HepG2 (cell line): ENCODE measurements around the gene MPIG6B. TPM values are rescaled to one million over a fixed set of nuclear protein-coding genes. Genes with fewer than 3 reads are reported as not detected.

Experiments used
- CREM ChIP-seq, 2 experiments: sonication (generic) in 1 of 2; formaldehyde crosslinking in 1 of 2; IDR thresholded peaks; 2 replicates each; pipeline versions ENCODE4 v1.4.0 to v1.6.1; 2016 to 2020; ENCODE audit warnings: antibody characterized with exemption in 1 of 2, mild to moderate bottlenecking in 1 of 2, missing genetic modification reagents in 1 of 2
- ETV5 ChIP-seq: IDR thresholded peaks from 2 replicates; pipeline ENCODE4 v1.6.1; 2018; ENCODE audit warnings: missing biosample characterization, missing genetic modification reagents, inconsistent platforms, borderline replicate concordance
- HIVEP1 ChIP-seq: sonication (generic); formaldehyde crosslinking; IDR thresholded peaks from 2 replicates; pipeline ENCODE4 v1.4.0; 2020; ENCODE audit warnings: mild to moderate bottlenecking, missing genetic modification reagents
- NCOA2 ChIP-seq: sonication (generic); formaldehyde crosslinking; IDR thresholded peaks from 2 replicates; pipeline ENCODE4 v1.8.0; 2022; ENCODE audit warnings: inconsistent platforms
- TCF7 ChIP-seq: sonication (generic); IDR thresholded peaks from 2 replicates; pipeline ENCODE4 v1.6.1; 2016; ENCODE audit warnings: antibody characterized with exemption, low read depth
- ZBTB38 ChIP-seq: sonication (generic); formaldehyde crosslinking; IDR thresholded peaks from 2 replicates; pipeline ENCODE4 v1.5.1; 2020; ENCODE audit warnings: mild to moderate bottlenecking, missing genetic modification reagents
- ZNF333 ChIP-seq: sonication (generic); formaldehyde crosslinking; IDR thresholded peaks from 2 replicates; pipeline ENCODE4 v1.4.0; 2020; ENCODE audit warnings: mild to moderate bottlenecking, missing genetic modification reagents, borderline replicate concordance
- polyA plus RNA-seq, 8 experiments: library from polyadenylated mRNA; depleted of rRNA in 3 of 8; stranded (reverse) in 7 of 8; unstranded in 1 of 8; fragments of >200 nt; fragmentation: Illumina TruSeq in 4 of 8; extraction: Trizol in 4 of 8; gene quantifications; 2 replicates each; pipeline versions ENCODE4 v1.2.1 to v1.2.3, GENCODE V29; 2011 to 2016; ENCODE audit warnings: low read depth in 4 of 8, missing spikeins in 1 of 8, mixed read lengths in 1 of 8; ENCODE audit not compliant: insufficient read depth in 1 of 8
- total RNA-seq, 5 experiments: library from RNA; depleted of rRNA; stranded (reverse); fragments of >200 nt; fragmentation: Illumina TruSeq; extraction: Trizol; gene quantifications; 2 replicates each; pipeline ENCODE4 v1.2.3, GENCODE V29; 2016; ENCODE audit warnings: low read depth in 1 of 5
- TF ChIP-seq, protein P1 (sequence below): sonication (generic); formaldehyde crosslinking; IDR thresholded peaks from 2 replicates; pipeline ENCODE4 v1.8.1; 2023; ENCODE audit warnings: missing genetic modification reagents, inconsistent platforms, borderline replicate concordance
- TF ChIP-seq, protein P2 (sequence below): sonication (generic); formaldehyde crosslinking; IDR thresholded peaks from 2 replicates; pipeline ENCODE4 v1.4.0; 2020; ENCODE audit warnings: mild to moderate bottlenecking, missing genetic modification reagents
- TF ChIP-seq, protein P3 (sequence below): sonication (generic); formaldehyde crosslinking; IDR thresholded peaks from 2 replicates; pipeline ENCODE4 v1.4.0; 2020; ENCODE audit warnings: mild to moderate bottlenecking, missing genetic modification reagents
- TF ChIP-seq, protein P4 (sequence below): sonication (generic); formaldehyde crosslinking; IDR thresholded peaks from 2 replicates; pipeline ENCODE4 v1.4.0; 2020; ENCODE audit warnings: mild to moderate bottlenecking, missing genetic modification reagents
- TF ChIP-seq, protein P5 (sequence below): sonication (generic); formaldehyde crosslinking; IDR thresholded peaks from 2 replicates; pipeline ENCODE4 v1.9.0; 2022; ENCODE audit warnings: missing genetic modification reagents, mild to moderate bottlenecking, borderline replicate concordance

The MPIG6B gene
- total and polyA plus RNA-seq, 2 of the 13 experiments (the other 11 are each of a cell fraction or from before 2014, with no cell fraction given): not detected

DNA sequence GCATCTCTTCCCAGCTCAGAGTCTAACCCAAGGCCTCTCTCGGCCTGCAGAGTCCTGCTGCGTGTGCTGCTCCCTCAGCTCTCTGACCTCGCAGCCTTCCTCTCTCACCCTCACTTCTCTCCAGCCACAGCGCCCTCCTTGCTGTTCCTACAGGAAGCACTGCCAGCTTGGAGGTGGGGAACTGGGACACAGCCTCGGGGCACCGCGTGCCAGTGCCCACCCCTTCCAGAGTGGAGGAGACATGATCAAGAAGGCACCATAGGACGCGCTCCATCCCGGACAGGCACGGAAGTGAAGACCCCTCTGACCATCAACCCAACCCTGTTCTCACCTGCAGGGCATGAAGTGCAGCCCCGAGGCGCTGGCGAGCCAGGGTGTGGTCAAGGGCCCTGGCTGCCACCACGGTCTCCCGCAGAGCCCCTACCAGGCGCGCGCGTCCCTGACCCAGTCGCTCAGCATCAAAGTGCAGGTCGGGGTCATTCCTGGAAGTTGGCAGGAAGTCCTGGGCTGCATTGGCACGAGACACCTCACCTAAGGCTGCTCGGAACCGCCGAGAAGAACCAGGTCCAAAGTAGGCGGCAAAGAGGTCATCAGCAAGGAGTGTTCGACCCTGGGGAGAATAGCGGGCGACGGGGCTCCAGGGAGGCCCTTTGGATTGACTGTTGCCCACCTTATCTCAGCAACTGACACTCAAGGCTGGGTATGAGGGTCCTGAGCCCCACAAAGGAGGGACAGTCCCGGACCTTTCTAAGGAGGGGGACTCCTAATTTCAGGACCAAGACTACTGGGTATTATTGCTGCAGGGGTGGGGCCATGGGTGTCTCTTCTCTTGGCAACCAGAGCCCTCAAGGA, 52.7 kb downstream of the MPIG6B start (continued):
- TF ChIP-seq, protein P1, sequence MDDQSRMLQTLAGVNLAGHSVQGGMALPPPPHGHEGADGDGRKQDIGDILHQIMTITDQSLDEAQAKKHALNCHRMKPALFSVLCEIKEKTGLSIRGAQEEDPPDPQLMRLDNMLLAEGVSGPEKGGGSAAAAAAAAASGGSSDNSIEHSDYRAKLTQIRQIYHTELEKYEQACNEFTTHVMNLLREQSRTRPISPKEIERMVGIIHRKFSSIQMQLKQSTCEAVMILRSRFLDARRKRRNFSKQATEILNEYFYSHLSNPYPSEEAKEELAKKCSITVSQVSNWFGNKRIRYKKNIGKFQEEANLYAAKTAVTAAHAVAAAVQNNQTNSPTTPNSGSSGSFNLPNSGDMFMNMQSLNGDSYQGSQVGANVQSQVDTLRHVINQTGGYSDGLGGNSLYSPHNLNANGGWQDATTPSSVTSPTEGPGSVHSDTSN (CRISPR knock-in tag): no peak
- TF ChIP-seq TCF7 (peak; percentile 36; the same call in 1 of the 2 replicates), ETV5 (CRISPR knock-in tag) (peak; percentile 20; the same call in 1 of the 2 replicates), ZBTB38 (CRISPR knock-in tag) (peak; percentile 61; the same call in 1 of the 2 replicates), ZNF333 (CRISPR knock-in tag) (peak; percentile 49; the same call in 1 of the 2 replicates), CREM (IDR thresholded peaks at IDR 0.05) (no peak), CREM (CRISPR knock-in tag; IDR thresholded peaks at IDR 0.05) (no peak), NCOA2 (CRISPR knock-in tag) (0 out of 2 replicates have a peak, but pooled peaks have one; percentile 18), HIVEP1 (CRISPR knock-in tag) (peak; percentile 58; the same call in 1 of the 2 replicates)
- TF ChIP-seq, protein P2, sequence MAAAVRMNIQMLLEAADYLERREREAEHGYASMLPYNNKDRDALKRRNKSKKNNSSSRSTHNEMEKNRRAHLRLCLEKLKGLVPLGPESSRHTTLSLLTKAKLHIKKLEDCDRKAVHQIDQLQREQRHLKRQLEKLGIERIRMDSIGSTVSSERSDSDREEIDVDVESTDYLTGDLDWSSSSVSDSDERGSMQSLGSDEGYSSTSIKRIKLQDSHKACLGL (CRISPR knock-in tag): peak; percentile 59; the same call in 1 of the 2 replicates
- TF ChIP-seq, protein P3, sequence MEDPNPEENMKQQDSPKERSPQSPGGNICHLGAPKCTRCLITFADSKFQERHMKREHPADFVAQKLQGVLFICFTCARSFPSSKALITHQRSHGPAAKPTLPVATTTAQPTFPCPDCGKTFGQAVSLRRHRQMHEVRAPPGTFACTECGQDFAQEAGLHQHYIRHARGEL (CRISPR knock-in tag): 0 out of 2 replicates have a peak, but pooled peaks have one; percentile 42
- TF ChIP-seq, protein P4, sequence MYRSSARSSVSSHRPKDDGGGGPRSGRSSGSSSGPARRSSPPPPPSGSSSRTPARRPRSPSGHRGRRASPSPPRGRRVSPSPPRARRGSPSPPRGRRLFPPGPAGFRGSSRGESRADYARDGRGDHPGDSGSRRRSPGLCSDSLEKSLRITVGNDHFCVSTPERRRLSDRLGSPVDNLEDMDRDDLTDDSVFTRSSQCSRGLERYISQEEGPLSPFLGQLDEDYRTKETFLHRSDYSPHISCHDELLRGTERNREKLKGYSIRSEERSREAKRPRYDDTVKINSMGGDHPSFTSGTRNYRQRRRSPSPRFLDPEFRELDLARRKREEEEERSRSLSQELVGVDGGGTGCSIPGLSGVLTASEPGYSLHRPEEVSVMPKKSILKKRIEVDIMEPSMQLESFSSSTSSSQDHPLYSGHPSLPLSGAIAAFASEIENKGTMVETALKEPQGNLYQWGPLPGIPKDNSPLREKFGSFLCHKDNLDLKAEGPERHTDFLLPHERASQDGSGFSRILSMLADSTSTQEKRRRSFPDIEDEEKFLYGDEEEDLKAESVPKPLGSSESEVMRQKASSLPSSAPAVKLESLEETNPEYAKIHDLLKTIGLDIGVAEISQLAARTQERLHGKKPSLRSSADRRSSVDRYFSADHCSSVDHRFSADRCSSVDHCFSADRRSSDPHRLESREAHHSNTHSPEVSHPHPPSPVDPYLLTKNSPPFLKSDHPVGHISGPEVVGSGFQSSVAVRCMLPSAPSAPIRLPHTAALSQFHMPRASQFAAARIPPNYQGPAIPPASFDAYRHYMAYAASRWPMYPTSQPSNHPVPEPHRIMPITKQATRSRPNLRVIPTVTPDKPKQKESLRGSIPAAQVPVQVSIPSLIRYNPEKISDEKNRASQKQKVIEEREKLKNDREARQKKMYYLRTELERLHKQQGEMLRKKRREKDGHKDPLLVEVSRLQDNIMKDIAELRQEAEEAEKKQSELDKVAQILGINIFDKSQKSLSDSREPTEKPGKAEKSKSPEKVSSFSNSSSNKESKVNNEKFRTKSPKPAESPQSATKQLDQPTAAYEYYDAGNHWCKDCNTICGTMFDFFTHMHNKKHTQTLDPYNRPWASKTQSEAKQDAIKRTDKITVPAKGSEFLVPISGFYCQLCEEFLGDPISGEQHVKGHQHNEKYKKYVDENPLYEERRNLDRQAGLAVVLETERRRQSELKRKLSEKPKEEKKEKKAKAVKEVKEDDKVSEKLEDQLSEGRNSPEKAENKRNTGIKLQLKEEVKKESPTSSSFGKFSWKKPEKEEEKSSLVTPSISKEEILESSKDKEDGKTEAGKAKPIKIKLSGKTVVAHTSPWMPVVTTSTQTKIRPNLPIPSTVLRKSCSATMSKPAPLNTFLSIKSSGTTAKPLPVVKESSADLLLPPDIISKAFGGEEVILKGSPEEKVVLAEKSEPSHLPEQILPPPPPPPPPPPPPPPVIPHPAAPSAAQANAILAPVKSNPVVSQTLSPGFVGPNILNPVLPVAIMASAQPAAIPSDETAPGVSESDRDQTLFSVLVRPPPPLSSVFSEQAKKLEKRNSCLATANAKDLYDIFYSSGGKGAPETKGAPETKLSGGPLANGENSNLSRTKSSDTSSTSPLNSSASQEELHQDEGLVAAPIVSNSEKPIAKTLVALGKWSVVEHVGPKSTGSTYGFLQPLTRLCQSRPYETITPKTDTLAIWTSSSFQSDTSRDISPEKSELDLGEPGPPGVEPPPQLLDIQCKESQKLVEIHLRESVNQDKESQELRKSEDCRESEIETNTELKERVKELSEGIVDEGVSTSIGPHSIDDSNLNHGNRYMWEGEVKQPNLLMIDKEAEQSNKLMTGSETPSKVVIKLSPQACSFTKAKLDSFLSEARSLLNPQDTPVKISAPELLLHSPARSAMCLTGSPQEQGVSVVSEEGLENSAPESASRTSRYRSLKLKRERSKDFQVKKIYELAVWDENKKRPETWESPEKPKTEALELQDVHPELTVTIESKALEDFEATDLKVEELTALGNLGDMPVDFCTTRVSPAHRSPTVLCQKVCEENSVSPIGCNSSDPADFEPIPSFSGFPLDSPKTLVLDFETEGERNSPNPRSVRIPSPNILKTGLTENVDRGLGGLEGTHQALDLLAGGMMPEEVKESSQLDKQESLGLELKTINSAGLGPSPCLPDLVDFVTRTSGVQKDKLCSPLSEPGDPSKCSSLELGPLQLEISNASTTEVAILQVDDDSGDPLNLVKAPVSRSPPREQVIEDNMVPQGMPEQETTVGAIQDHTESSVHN (CRISPR knock-in tag): 0 out of 2 replicates have a peak, but pooled peaks have one; percentile 30
- TF ChIP-seq, protein P5, sequence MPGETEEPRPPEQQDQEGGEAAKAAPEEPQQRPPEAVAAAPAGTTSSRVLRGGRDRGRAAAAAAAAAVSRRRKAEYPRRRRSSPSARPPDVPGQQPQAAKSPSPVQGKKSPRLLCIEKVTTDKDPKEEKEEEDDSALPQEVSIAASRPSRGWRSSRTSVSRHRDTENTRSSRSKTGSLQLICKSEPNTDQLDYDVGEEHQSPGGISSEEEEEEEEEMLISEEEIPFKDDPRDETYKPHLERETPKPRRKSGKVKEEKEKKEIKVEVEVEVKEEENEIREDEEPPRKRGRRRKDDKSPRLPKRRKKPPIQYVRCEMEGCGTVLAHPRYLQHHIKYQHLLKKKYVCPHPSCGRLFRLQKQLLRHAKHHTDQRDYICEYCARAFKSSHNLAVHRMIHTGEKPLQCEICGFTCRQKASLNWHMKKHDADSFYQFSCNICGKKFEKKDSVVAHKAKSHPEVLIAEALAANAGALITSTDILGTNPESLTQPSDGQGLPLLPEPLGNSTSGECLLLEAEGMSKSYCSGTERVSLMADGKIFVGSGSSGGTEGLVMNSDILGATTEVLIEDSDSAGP (CRISPR knock-in tag): peak; percentile 50; the same call in 1 of the 2 replicates
